Thymus (tissue), 11 donors: ENCODE measurements around the gene KLHL40. TPM values are rescaled to one million over a fixed set of nuclear protein-coding genes. Genes with fewer than 3 reads are reported as not detected.

Experiments used
- DNase-seq, 9 donors: peaks; one replicate each; pipeline ENCODE4 v3.0.0-alpha.2; 2013; ENCODE audit warnings: low spot score in 9 of 9, low read depth in 6 of 9, missing footprints in 1 of 9
- H3K27ac ChIP-seq, 2 donors: one replicate each; pipeline ENCODE4 v1.5.1; 2013; ENCODE audit warnings: control low read depth in 1 of 2, low read depth in 1 of 2, low read length in 1 of 2, mild to moderate bottlenecking in 1 of 2, moderate library complexity in 1 of 2
- H3K27me3 ChIP-seq, 2 donors: one replicate each; pipeline ENCODE4 v1.5.1; 2013; ENCODE audit warnings: low read length in 1 of 2; ENCODE audit not compliant: control insufficient read depth in 2 of 2, insufficient read depth in 1 of 2
- H3K36me3 ChIP-seq, 2 donors: one replicate each; pipeline ENCODE4 v1.5.1; 2013; ENCODE audit warnings: low read length in 1 of 2, mild to moderate bottlenecking in 1 of 2, moderate library complexity in 1 of 2; ENCODE audit not compliant: control insufficient read depth in 2 of 2, insufficient read depth in 2 of 2
- H3K4me1 ChIP-seq, 2 donors: one replicate each; pipeline ENCODE4 v1.5.1; 2013; ENCODE audit warnings: low read length in 2 of 2; ENCODE audit not compliant: control insufficient read depth in 2 of 2, insufficient read depth in 2 of 2
- H3K4me3 ChIP-seq, 2 donors: one replicate each; pipeline ENCODE4 v1.5.1; 2013; ENCODE audit warnings: low read length in 2 of 2, control low read depth in 1 of 2, mild to moderate bottlenecking in 1 of 2
- H3K9me3 ChIP-seq, 2 donors: one replicate each; pipeline ENCODE4 v1.5.1; 2013; ENCODE audit warnings: low read length in 1 of 2, mild to moderate bottlenecking in 1 of 2; ENCODE audit not compliant: control insufficient read depth in 2 of 2, insufficient read depth in 1 of 2
- WGBS: extraction: QIAGEN DNeasy Blood & Tissue Kit; methylation state at CpG from one replicate; pipeline ENCODE4 v1.1.7; 2013; 5-methylcytosine and 5-hydroxymethylcytosine counted together
- polyA plus RNA-seq: library from polyadenylated mRNA; stranded (reverse); fragments of 200-250 nt; gene quantifications from one replicate; pipeline ENCODE4 v1.2.3, GENCODE V29; 2013
- total RNA-seq: library from RNA; stranded (reverse); fragments of 120-200 nt; gene quantifications from one replicate; pipeline ENCODE4 v1.2.4, GENCODE V29; 2013
- donor health status: healthy.

KLHL40 gene
- total and polyA plus RNA-seq, 2 donors = 0.14 to 0.16 TPM

- no peaks in the 10 kb centered on the region for H3K4me1 ChIP-seq
- WGBS = 86% methylated on average over 10 of the region's 10 CpGs
- DNase-seq = no peak
- no peaks in the 10 kb centered on the region for H3K27me3 ChIP-seq
- H3K4me3 ChIP-seq = no peak overlapping the region
- no peak overlapping the region for H3K27ac ChIP-seq
- H3K36me3 ChIP-seq = no peaks in the 10 kb centered on the region
- peaks cover 0 to 1% of the 10 kb centered on the region in 2 donors for H3K9me3 ChIP-seq
Observed at GRCh38 chr3:42705962-42706585, 20.7 kb downstream of the KLHL40 start.

GRCh38 chr3:42706721-42707619 lies 21.6 kb downstream of the KLHL40 start:
- Histone ChIP-seq H3K9me3 (no peaks in the 10 kb centered on the region), H3K27ac (no peak overlapping the region), H3K36me3 (no peaks in the 10 kb centered on the region), H3K4me1 (no peaks in the 10 kb centered on the region), H3K4me3 (no peak overlapping the region), H3K27me3 (peaks cover 0 to 4% of the 10 kb centered on the region in 2 donors)
- DNase-seq = no peak
- 88% methylated on average over 7 of the region's 7 CpGs for WGBS

- Histone ChIP-seq H3K27ac (no peak overlapping the region), H3K27me3 (peaks cover 0 to 7% of the 10 kb centered on the region in 2 donors), H3K9me3 (no peaks in the 10 kb centered on the region), H3K36me3 (no peaks in the 10 kb centered on the region), H3K4me1 (no peaks in the 10 kb centered on the region), H3K4me3 (no peak overlapping the region)
- WGBS = 90% methylated on average over 8 of the region's 8 CpGs
- DNase-seq = no peak
Observed at GRCh38 chr3:42707620-42708355, 22.5 kb downstream of the KLHL40 start.

GRCh38 chr3:42708611-42709151 lies 23.3 kb downstream of the KLHL40 start:
- no peak for DNase-seq
- H3K4me3 ChIP-seq = no peak overlapping the region
- H3K9me3 ChIP-seq = no peaks in the 10 kb centered on the region
- no peak overlapping the region for H3K27ac ChIP-seq
- peaks cover 0 to 9% of the 10 kb centered on the region in 2 donors for H3K27me3 ChIP-seq
- H3K36me3 ChIP-seq = no peaks in the 10 kb centered on the region
- no peaks in the 10 kb centered on the region for H3K4me1 ChIP-seq
- WGBS = 97% methylated on average over 10 of the region's 10 CpGs

- Histone ChIP-seq H3K9me3 (no peaks in the 10 kb centered on the region), H3K4me3 (no peak overlapping the region), H3K27ac (no peak overlapping the region), H3K27me3 (peaks cover 0 to 9% of the 10 kb centered on the region in 2 donors), H3K36me3 (no peaks in the 10 kb centered on the region), H3K4me1 (no peaks in the 10 kb centered on the region)
- 98% methylated on average over 10 of the region's 10 CpGs for WGBS
- DNase-seq = no peak
Observed at GRCh38 chr3:42709621-42710020, 24.3 kb downstream of the KLHL40 start.

- Histone ChIP-seq H3K36me3 (no peaks in the 10 kb centered on the region), H3K9me3 (no peaks in the 10 kb centered on the region), H3K27me3 (peaks cover 0 to 9% of the 10 kb centered on the region in 2 donors), H3K4me1 (no peaks in the 10 kb centered on the region), H3K4me3 (no peak overlapping the region), H3K27ac (no peak overlapping the region)
- WGBS = 86% methylated on average over 7 of the region's 7 CpGs
- DNase-seq = no peak
Observed at GRCh38 chr3:42710323-42711021, 25.1 kb downstream of the KLHL40 start.

- no peaks in the 10 kb centered on the region for H3K4me1 ChIP-seq
- peaks cover 0 to 9% of the 10 kb centered on the region in 2 donors for H3K27me3 ChIP-seq
- 68% methylated on average over 6 of the region's 6 CpGs for WGBS
- no peak overlapping the region for H3K4me3 ChIP-seq
- no peak overlapping the region for H3K27ac ChIP-seq
- H3K9me3 ChIP-seq = no peaks in the 10 kb centered on the region
- no peaks in the 10 kb centered on the region for H3K36me3 ChIP-seq
- DNase-seq = no peak
Observed at GRCh38 chr3:42711491-42712343, 26.4 kb downstream of the KLHL40 start.

- H3K27ac ChIP-seq = no peak overlapping the region
- H3K27me3 ChIP-seq = peaks cover 0 to 9% of the 10 kb centered on the region in 2 donors
- H3K9me3 ChIP-seq = no peaks in the 10 kb centered on the region
- no peaks in the 10 kb centered on the region for H3K36me3 ChIP-seq
- DNase-seq = no peak
- 95% methylated on average over 4 of the region's 4 CpGs for WGBS
- no peaks in the 10 kb centered on the region for H3K4me1 ChIP-seq
- H3K4me3 ChIP-seq = no peak overlapping the region
Observed at GRCh38 chr3:42712344-42712648, 27.0 kb downstream of the KLHL40 start.
